ENCODE measurements around the gene ANKRD66. TPM values are rescaled to one million over a fixed set of nuclear protein-coding genes. Genes with fewer than 3 reads are reported as not detected.

Gene ANKRD66
- total RNA-seq, 1 experiment from 2014 or later: not detected

DNA sequence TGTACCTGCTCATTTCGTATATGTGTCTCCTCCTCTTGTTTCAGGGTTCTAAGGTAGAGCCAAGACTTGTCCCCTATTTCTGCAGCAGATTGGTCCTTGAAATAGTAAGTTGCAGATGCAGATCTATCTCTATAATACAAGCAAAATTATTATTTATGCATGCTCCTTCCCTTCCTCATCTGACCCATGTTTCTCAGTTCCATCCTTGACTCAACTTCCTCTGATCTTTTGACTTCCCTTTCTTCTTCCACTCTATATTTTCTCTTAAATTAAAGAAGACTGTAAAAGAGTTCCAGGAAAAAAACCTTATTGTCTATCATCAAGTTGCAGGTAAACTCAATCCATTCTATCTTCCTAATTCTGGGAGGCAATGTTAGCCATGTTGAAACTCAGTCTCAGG, 35.2 kb upstream of the ANKRD66 start:
- Histone ChIP-seq H3K79me1 (ENCODE audit: insufficient read depth, low read depth, low read length, poor library complexity, severe bottlenecking) (no peaks in the 10 kb centered on the region), H2BK120ac (ENCODE audit: low read depth, low read length, poor library complexity, severe bottlenecking) (no peak overlapping the region), H2AFZ (ENCODE audit: low read length) (no peak overlapping the region), H2BK5ac (ENCODE audit: insufficient read length, low read length) (no peak overlapping the region), H3T11ph (ENCODE audit: low read length) (no peak overlapping the region), H3K27ac (ENCODE audit: insufficient read length, low read depth, low read length) (no peak overlapping the region), H2BK12ac (ENCODE audit: insufficient read length, low read depth, low read length) (no peak overlapping the region), H2BK20ac (ENCODE audit: low read depth, low read length, poor library complexity, severe bottlenecking) (no peak overlapping the region), H3K9ac (ENCODE audit: extremely low read depth, insufficient read length, low read length) (no peak overlapping the region), H3K14ac (ENCODE audit: insufficient read depth, low read length) (no peak overlapping the region), H3K4me1 (ENCODE audit: insufficient read depth, low read length) (no peaks in the 10 kb centered on the region), H3K56ac (ENCODE audit: insufficient read length, low read depth, low read length) (no peak overlapping the region), H4K20me1 (ENCODE audit: control insufficient read depth, insufficient read depth, insufficient read length) (no peaks in the 10 kb centered on the region), H3K4me2 (ENCODE audit: insufficient read depth, insufficient read length, low read length) (no peak overlapping the region), H3K27me3 (ENCODE audit: insufficient read depth, low read length) (no peaks in the 10 kb centered on the region), H3K9me3 (ENCODE audit: control insufficient read depth, low read depth, low read length) (no peaks in the 10 kb centered on the region), H3K18ac (ENCODE audit: insufficient read length, low read depth, low read length) (no peak overlapping the region), H4K91ac (ENCODE audit: insufficient read length, low read depth, low read length) (no peak overlapping the region), H3K23ac (ENCODE audit: insufficient read length, low read depth, low read length) (no peak overlapping the region), H3K23me2 (ENCODE audit: insufficient read length, low read depth, low read length, poor library complexity, severe bottlenecking) (no peaks in the 10 kb centered on the region), H3K79me2 (ENCODE audit: insufficient read depth, low read length) (no peaks in the 10 kb centered on the region), H2AK5ac (ENCODE audit: insufficient read length, low read length) (no peak overlapping the region), H4K8ac (replicated peaks; ENCODE audit: insufficient read length, low read depth, low read length) (no peak overlapping the region), H4K5ac (ENCODE audit: insufficient read length, low read depth, low read length) (no peak overlapping the region), H3K4ac (ENCODE audit: low read depth, low read length) (no peak overlapping the region), H2BK15ac (ENCODE audit: low read depth, low read length) (no peak overlapping the region)
- H3K4me1 Mint-ChIP-seq: no peaks in the 10 kb centered on the region
- H3K27me3 Mint-ChIP-seq (ENCODE audit: low read depth): no peaks in the 10 kb centered on the region
- no peak for DNase-seq
- no peaks in the 10 kb centered on the region for H3K9me3 Mint-ChIP-seq
- H3K36me3 Mint-ChIP-seq (ENCODE audit: insufficient read depth in 1 of 3, low read depth in 3 of 3): no peaks in the 10 kb centered on the region
- TF ChIP-seq, protein P1, sequence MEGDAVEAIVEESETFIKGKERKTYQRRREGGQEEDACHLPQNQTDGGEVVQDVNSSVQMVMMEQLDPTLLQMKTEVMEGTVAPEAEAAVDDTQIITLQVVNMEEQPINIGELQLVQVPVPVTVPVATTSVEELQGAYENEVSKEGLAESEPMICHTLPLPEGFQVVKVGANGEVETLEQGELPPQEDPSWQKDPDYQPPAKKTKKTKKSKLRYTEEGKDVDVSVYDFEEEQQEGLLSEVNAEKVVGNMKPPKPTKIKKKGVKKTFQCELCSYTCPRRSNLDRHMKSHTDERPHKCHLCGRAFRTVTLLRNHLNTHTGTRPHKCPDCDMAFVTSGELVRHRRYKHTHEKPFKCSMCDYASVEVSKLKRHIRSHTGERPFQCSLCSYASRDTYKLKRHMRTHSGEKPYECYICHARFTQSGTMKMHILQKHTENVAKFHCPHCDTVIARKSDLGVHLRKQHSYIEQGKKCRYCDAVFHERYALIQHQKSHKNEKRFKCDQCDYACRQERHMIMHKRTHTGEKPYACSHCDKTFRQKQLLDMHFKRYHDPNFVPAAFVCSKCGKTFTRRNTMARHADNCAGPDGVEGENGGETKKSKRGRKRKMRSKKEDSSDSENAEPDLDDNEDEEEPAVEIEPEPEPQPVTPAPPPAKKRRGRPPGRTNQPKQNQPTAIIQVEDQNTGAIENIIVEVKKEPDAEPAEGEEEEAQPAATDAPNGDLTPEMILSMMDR (conservative IDR thresholded peaks at IDR 0.05): no peak
- H3K4me3 Mint-ChIP-seq: no peak overlapping the region
- H3K27ac Mint-ChIP-seq: no peak overlapping the region
- no CpG with 5 or more reads among the region's 1 CpG for WGBS (ENCODE audit: extremely low coverage, insufficient read length, low lambda C conversion rate)
